H9 (cell line): ENCODE data around the gene LOXL1. TPM values are rescaled to one million over a fixed set of nuclear protein-coding genes. Genes with fewer than 3 reads are reported as not detected.

Experiments
- DNase-seq: peaks from one replicate; pipeline ENCODE4 v3.0.0-alpha.2; 2017
- H2AFZ ChIP-seq: one replicate; pipeline ENCODE4 v1.6.1; 2013; ENCODE audit warnings: mild to moderate bottlenecking, low read length, control low read depth, moderate library complexity
- H2AK5ac ChIP-seq: 2 replicates; pipeline ENCODE4 v1.6.1; 2013; ENCODE audit warnings: low read length, control low read depth, mixed read lengths; ENCODE audit not compliant: insufficient read length
- H2BK120ac ChIP-seq: one replicate; pipeline ENCODE4 v1.6.1; 2013; ENCODE audit warnings: low read depth, mild to moderate bottlenecking, low read length, control low read depth, inconsistent platforms; ENCODE audit not compliant: poor library complexity, severe bottlenecking
- H2BK12ac ChIP-seq: 2 replicates; pipeline ENCODE4 v1.6.1; 2013; ENCODE audit warnings: low read length, control low read depth, mixed read lengths, low read depth; ENCODE audit not compliant: insufficient read length
- H2BK15ac ChIP-seq: 2 replicates; pipeline ENCODE4 v1.6.1; 2013; ENCODE audit warnings: low read depth, low read length, control low read depth
- H2BK20ac ChIP-seq: one replicate; pipeline ENCODE4 v1.6.1; 2013; ENCODE audit warnings: low read depth, mild to moderate bottlenecking, low read length, control low read depth, inconsistent platforms; ENCODE audit not compliant: poor library complexity, severe bottlenecking
- H2BK5ac ChIP-seq: 2 replicates; pipeline ENCODE4 v1.6.1; 2013; ENCODE audit warnings: low read length, control low read depth, mixed read lengths; ENCODE audit not compliant: insufficient read length
- H3K14ac ChIP-seq: 2 replicates; pipeline ENCODE4 v1.6.1; 2013; ENCODE audit warnings: low read length, control low read depth; ENCODE audit not compliant: insufficient read depth
- H3K18ac ChIP-seq: 2 replicates; pipeline ENCODE4 v1.6.1; 2013; ENCODE audit warnings: low read depth, mild to moderate bottlenecking, mixed read lengths, low read length, control low read depth; ENCODE audit not compliant: insufficient read length
- H3K23ac ChIP-seq: 2 replicates; pipeline ENCODE4 v1.6.1; 2013; ENCODE audit warnings: low read length, control low read depth, mixed read lengths, low read depth; ENCODE audit not compliant: insufficient read length
- H3K23me2 ChIP-seq: 2 replicates; pipeline ENCODE4 v1.6.1; 2013; ENCODE audit warnings: low read depth, mild to moderate bottlenecking, mixed read lengths, low read length, control low read depth; ENCODE audit not compliant: insufficient read length, poor library complexity, severe bottlenecking
- H3K27ac ChIP-seq: 2 replicates; pipeline ENCODE4 v1.5.1; 2013; ENCODE audit warnings: low read length, control low read depth, mixed read lengths, low read depth; ENCODE audit not compliant: insufficient read length
- H3K27me3 ChIP-seq: 2 replicates; pipeline ENCODE4 v1.6.1; 2013; ENCODE audit warnings: low read length, control low read depth, inconsistent platforms; ENCODE audit not compliant: insufficient read depth
- H3K4ac ChIP-seq: 2 replicates; pipeline ENCODE4 v1.6.1; 2013; ENCODE audit warnings: low read depth, mild to moderate bottlenecking, control low read depth, inconsistent platforms, low read length, moderate library complexity
- H3K4me1 ChIP-seq: 2 replicates; pipeline ENCODE4 v1.6.1; 2013; ENCODE audit warnings: low read length, control low read depth, inconsistent platforms; ENCODE audit not compliant: insufficient read depth
- H3K4me2 ChIP-seq: 2 replicates; pipeline ENCODE4 v1.6.1; 2013; ENCODE audit warnings: low read length, control low read depth, mixed read lengths; ENCODE audit not compliant: insufficient read length, insufficient read depth
- H3K56ac ChIP-seq: 2 replicates; pipeline ENCODE4 v1.6.1; 2013; ENCODE audit warnings: low read depth, mild to moderate bottlenecking, mixed read lengths, low read length, control low read depth; ENCODE audit not compliant: insufficient read length
- H3K79me1 ChIP-seq: 2 replicates; pipeline ENCODE4 v1.6.1; 2013; ENCODE audit warnings: low read depth, mild to moderate bottlenecking, moderate library complexity, low read length, control low read depth, inconsistent platforms; ENCODE audit not compliant: insufficient read depth, poor library complexity, severe bottlenecking
- H3K79me2 ChIP-seq: 2 replicates; pipeline ENCODE4 v1.6.1; 2013; ENCODE audit warnings: low read length, control low read depth, inconsistent platforms; ENCODE audit not compliant: insufficient read depth
- H3K9ac ChIP-seq: 2 replicates; pipeline ENCODE4 v1.6.1; 2013; ENCODE audit warnings: low read length, control low read depth, mixed read lengths; ENCODE audit not compliant: insufficient read length; ENCODE audit errors: extremely low read depth
- H3K9me3 ChIP-seq: one replicate; pipeline ENCODE4 v1.6.1; 2013; ENCODE audit warnings: low read depth, low read length, inconsistent platforms; ENCODE audit not compliant: control insufficient read depth
- H3T11ph ChIP-seq: one replicate; pipeline ENCODE4 v1.6.1; 2013; ENCODE audit warnings: mild to moderate bottlenecking, low read length, control low read depth, inconsistent platforms
- H4K20me1 ChIP-seq: one replicate; pipeline ENCODE4 v1.6.1; 2013; ENCODE audit not compliant: control insufficient read depth, insufficient read length, insufficient read depth
- H4K5ac ChIP-seq: 2 replicates; pipeline ENCODE4 v1.6.1; 2013; ENCODE audit warnings: low read depth, mild to moderate bottlenecking, mixed read lengths, low read length, control low read depth; ENCODE audit not compliant: insufficient read length
- H4K8ac ChIP-seq: replicated peaks from 2 replicates; pipeline ENCODE4 v1.6.1; 2013; ENCODE audit warnings: low read length, control low read depth, mixed read lengths, low read depth; ENCODE audit not compliant: insufficient read length
- H4K91ac ChIP-seq: 2 replicates; pipeline ENCODE4 v1.6.1; 2013; ENCODE audit warnings: low read depth, mild to moderate bottlenecking, moderate library complexity, mixed read lengths, low read length, control low read depth; ENCODE audit not compliant: insufficient read length
- H3K27ac Mint-ChIP-seq, 3 experiments: 2 replicates in 2 of 3; 3 replicates in 1 of 3; pipeline ENCODE4 v1.8.0; 2020 to 2021; ENCODE audit warnings: mixed read lengths in 3 of 3, mild to moderate bottlenecking in 1 of 3, moderate library complexity in 1 of 3
- H3K27me3 Mint-ChIP-seq: 2 replicates; pipeline ENCODE4 v1.8.0; 2021; ENCODE audit warnings: low read depth, mild to moderate bottlenecking, moderate library complexity, mixed read lengths
- H3K36me3 Mint-ChIP-seq, 3 experiments: 2 replicates in 2 of 3; 3 replicates in 1 of 3; pipeline ENCODE4 v1.8.0; 2020 to 2021; ENCODE audit warnings: low read depth in 3 of 3, mixed read lengths in 3 of 3; ENCODE audit not compliant: insufficient read depth in 1 of 3
- H3K4me1 Mint-ChIP-seq, 2 experiments: 2 replicates each; pipeline ENCODE4 v1.8.0; 2020; ENCODE audit warnings: mixed read lengths in 2 of 2
- H3K4me3 Mint-ChIP-seq, 2 experiments: 2 replicates in 1 of 2; 3 replicates in 1 of 2; pipeline ENCODE4 v1.8.0; 2020 to 2021; ENCODE audit warnings: mild to moderate bottlenecking in 2 of 2, mixed read lengths in 2 of 2, moderate library complexity in 1 of 2
- H3K9me3 Mint-ChIP-seq, 2 experiments: 2 replicates in 1 of 2; 3 replicates in 1 of 2; pipeline ENCODE4 v1.8.0; 2020; ENCODE audit warnings: mild to moderate bottlenecking in 2 of 2, mixed read lengths in 2 of 2, moderate library complexity in 1 of 2
- CTCF ChIP-seq: fragments of 200-600 bp; sonication (generic); conservative IDR thresholded peaks from 3 replicates; pipeline ENCODE4 v1.8.0; 2021; ENCODE audit warnings: antibody characterized with exemption, mild to moderate bottlenecking
- WGBS: extraction: QIAGEN DNeasy Blood & Tissue Kit; methylation state at CpG from one replicate; pipeline ENCODE4 v1.1.7; 2013; ENCODE audit warnings: missing lambda C conversion rate, low lambda C conversion rate, mixed read lengths; ENCODE audit not compliant: insufficient read length; ENCODE audit errors: extremely low coverage; 5-methylcytosine and 5-hydroxymethylcytosine counted together
- total RNA-seq: library from RNA; stranded (reverse); gene quantifications from 2 replicates; pipeline ENCODE4 v1.2.1, GENCODE V29; 2021

LOXL1 gene
- total RNA-seq, 1 experiment from 2014 or later, result 9.1 TPM

GRCh38 chr15:73882761-73883419 is 43.4 kb upstream of the LOXL1 start:
- Histone ChIP-seq H4K20me1 (no peaks in the 10 kb centered on the region), H3K79me1 (no peaks in the 10 kb centered on the region), H4K5ac (no peak overlapping the region), H2BK5ac (no peak overlapping the region), H2AK5ac (no peak overlapping the region), H3K23me2 (no peaks in the 10 kb centered on the region), H2BK120ac (no peak overlapping the region), H2BK15ac (no peak overlapping the region), H3K23ac (no peak overlapping the region), H3T11ph (no peak overlapping the region), H3K27ac (no peak overlapping the region), H3K79me2 (no peaks in the 10 kb centered on the region), H2AFZ (no peak overlapping the region), H3K4ac (no peak overlapping the region), H3K9me3 (no peaks in the 10 kb centered on the region), H2BK12ac (no peak overlapping the region), H3K27me3 (no peaks in the 10 kb centered on the region), H3K56ac (no peak overlapping the region), H4K91ac (no peak overlapping the region), H3K18ac (no peak overlapping the region), H4K8ac (no peak overlapping the region), H3K14ac (no peak overlapping the region), H3K9ac (no peak overlapping the region), H2BK20ac (no peak overlapping the region), H3K4me2 (no peak overlapping the region), H3K4me1 (no peaks in the 10 kb centered on the region)
- Mint-ChIP-seq H3K27me3 (peaks cover 7% of the 10 kb centered on the region), H3K4me3 (no peak overlapping the region), H3K27ac (no peak overlapping the region), H3K36me3 (no peaks in the 10 kb centered on the region), H3K4me1 (peaks cover 3 to 8% of the 10 kb centered on the region in 2 experiments; a peak in 2 of 4 replicates), H3K9me3 (no peaks in the 10 kb centered on the region; a peak in 1 of 5 replicates)
- peak; percentile 27 for DNase-seq
- WGBS, result no CpG with 5 or more reads among the region's 10 CpGs
- no peak for TF ChIP-seq CTCF
